RWPE1 (cell line): ENCODE results near the gene SOX5.

Source experiments
- CTCF ChIA-PET: fragments of 350-600 bp; sonication (Branson Sonifier 250); formaldehyde crosslinking; extraction: SDS; loops from one replicate; lab custom pipeline; 2021; lab: Yijun Ruan, JAX
- POLR2A ChIA-PET: fragments of 400-600 bp; formaldehyde crosslinking; extraction: SDS; loops from one replicate; lab custom pipeline; 2020; ENCODE audit warnings: antibody characterized with exemption; ENCODE audit not compliant: low non-redundant PET; lab: Yijun Ruan, JAX
- DNase-seq: peaks from one replicate; pipeline ENCODE4 v3.0.0; 2012; ENCODE audit warnings: low spot score
- H3K27ac ChIP-seq: fragments of 450-650 bp; 2 replicates; pipeline ENCODE4 v1.5.1; 2017
- TF ChIP-seq, protein P1 (sequence below): fragments of 450-650 bp; conservative IDR thresholded peaks from 2 replicates; pipeline ENCODE4 v1.5.1; 2017; ENCODE audit warnings: low read depth, mild to moderate bottlenecking

Gene SOX5

DNA sequence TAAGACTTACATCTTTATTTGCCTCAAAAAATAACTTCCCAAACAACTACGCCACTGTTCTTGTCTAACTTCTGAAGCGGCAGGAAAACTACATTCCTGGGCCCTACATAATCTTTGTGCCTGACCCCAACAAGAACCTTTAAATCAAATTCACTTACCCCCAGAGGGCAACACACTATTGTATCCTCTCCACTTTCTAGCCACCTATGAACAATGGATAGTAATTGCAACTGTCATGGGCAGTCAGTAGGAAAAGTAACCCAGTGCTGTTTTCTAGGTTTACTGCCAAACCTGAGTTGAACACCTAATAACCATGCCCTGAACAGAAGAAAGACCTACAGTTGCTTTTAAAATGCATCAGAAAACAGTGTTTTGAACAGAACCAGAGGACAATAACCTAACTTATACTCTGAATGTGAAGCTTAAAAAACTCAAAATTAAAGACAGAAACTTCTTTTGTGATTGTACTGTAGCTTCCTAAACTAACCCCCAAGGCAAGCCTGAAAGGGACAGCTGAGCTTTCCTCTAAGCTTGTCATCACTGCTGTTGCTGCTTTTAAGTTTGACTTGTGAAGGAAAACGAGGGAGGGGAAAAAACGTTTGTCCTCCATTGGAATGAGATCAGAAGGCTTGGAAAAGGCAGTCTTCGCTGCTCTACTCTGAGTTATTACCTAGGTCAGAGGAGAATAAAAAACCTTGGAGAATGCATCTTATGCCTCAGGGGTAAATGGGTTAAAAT, 195.7 kb downstream of the SOX5 start:
- ChIA-PET CTCF (no interaction called here), POLR2A (no interaction called here)
- H3K27ac ChIP-seq, result no peak overlapping the region
- no peak for DNase-seq
- TF ChIP-seq, protein P1, sequence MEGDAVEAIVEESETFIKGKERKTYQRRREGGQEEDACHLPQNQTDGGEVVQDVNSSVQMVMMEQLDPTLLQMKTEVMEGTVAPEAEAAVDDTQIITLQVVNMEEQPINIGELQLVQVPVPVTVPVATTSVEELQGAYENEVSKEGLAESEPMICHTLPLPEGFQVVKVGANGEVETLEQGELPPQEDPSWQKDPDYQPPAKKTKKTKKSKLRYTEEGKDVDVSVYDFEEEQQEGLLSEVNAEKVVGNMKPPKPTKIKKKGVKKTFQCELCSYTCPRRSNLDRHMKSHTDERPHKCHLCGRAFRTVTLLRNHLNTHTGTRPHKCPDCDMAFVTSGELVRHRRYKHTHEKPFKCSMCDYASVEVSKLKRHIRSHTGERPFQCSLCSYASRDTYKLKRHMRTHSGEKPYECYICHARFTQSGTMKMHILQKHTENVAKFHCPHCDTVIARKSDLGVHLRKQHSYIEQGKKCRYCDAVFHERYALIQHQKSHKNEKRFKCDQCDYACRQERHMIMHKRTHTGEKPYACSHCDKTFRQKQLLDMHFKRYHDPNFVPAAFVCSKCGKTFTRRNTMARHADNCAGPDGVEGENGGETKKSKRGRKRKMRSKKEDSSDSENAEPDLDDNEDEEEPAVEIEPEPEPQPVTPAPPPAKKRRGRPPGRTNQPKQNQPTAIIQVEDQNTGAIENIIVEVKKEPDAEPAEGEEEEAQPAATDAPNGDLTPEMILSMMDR, result no peak

DNA sequence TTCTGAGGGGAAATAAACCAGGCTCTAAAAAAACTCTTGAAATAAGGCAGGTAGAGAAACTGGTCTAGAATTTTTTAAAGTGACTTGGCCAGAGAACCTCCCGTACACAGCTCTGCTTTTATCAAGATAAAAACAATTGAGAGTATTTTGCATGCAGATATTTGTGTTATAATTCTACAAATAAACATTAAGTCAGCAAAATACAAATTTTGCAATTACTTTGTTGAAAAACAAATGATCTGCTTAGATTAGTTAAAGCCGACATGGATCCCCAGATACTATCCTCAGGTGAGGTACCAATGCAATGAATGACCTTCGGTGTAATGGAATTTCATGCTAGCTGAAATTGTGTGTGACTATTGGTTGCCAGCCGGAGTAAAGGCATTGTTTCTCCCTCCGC, 197.2 kb downstream of the SOX5 start:
- TF ChIP-seq, protein P1, result no peak
- no peak overlapping the region for H3K27ac ChIP-seq
- DNase-seq, result no peak
- POLR2A ChIA-PET, result no interaction called here
- CTCF ChIA-PET, result no interaction called here

DNA sequence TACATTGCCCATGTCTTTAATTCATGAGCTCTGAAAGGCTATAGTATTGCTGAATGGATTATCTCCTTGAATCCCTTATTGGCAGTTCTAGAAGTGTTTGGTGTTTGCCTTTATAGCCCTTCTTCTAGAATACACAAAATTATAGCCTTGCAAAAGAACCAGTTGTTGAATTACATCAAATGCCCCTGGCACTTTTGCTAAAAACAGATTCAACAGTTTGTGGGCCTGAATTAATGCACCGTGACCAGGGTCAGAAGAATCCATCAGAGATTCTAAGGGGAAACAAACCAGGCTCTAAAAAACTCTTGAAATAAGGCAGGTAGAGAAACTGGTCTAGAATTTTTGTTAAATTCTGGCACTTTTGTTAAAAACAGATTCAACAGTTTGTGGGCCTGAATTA, 197.8 kb downstream of the SOX5 start:
- ChIA-PET POLR2A (no interaction called here), CTCF (no interaction called here)
- no peak overlapping the region for H3K27ac ChIP-seq
- no peak for DNase-seq
- TF ChIP-seq, protein P1, result no peak

DNA sequence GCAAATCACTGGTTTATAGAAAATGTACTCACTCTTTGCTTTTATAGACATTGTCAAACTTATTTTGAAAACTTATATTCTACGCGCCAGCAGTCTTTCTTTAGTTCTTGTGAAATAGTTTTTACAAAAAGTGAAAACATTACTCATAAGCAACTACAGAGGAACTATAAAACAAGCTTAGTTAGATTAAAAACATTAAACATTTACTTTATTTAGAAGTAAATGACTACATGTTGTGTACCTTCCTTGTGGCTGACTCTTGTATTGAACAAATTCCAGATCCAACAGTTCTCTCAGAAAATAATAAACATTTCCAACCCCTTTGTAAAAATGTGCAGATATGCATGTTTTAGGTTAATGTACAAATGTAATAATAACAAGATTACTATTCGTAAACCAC, 198.5 kb downstream of the SOX5 start:
- no peak for DNase-seq
- TF ChIP-seq, protein P1, result no peak
- no peak overlapping the region for H3K27ac ChIP-seq
- ChIA-PET POLR2A (no interaction called here), CTCF (interaction anchor here (0.5 kb wide), 1 partner anchor 20 kb away, joined by 6 read pairs; no protein-coding TSS in a partner anchor)

DNA sequence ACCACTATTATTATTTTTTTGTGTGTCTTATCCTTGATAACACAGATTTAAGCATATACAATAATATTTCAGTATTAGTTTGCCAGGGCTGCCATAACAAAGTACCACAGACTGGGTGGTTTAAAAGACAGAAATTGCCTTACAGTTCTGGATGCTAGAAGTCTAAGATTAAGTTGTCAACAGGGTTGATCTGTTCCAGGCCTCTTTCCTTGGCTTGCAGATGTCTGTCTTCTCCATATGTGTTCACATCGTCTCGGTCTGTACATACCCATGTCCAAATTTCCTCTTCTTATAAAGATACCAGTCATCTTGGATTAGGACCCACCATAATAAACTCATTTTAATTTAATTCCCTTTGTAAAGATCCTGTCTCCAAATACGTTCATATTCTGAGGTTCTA, 204.8 kb downstream of the SOX5 start:
- no peak for DNase-seq
- TF ChIP-seq, protein P1, result no peak
- H3K27ac ChIP-seq, result no peak overlapping the region
- ChIA-PET CTCF (no interaction called here), POLR2A (no interaction called here)

DNA sequence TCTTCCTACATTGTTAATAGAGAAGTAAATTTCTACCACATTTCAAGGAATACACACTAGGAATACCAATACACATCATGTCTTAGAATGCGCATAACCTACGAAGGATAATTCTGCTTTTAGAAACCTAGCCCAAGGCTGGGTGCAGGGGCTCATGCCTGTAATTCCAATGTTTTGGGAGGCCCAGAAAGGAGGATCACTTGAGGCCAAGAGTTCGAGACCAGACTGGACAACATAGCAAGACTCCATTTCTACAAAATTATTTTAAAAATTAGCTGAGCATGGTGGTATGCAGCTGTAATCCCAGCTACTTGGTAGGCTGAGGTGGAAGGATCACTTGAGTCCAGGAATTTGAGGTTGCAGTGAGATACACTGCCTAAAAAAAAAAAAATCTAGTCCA, 206.9 kb downstream of the SOX5 start:
- POLR2A ChIA-PET, result no interaction called here
- TF ChIP-seq, protein P1, result no peak
- DNase-seq, result no peak
- CTCF ChIA-PET, result interaction anchor here (1.2 kb wide), 1 partner anchor 804 kb away, joined by 7 read pairs; no protein-coding TSS in a partner anchor
- H3K27ac ChIP-seq, result no peak overlapping the region
